Renal pelvis (tissue), 12 donors: ENCODE data around the gene DUSP15. TPM values are rescaled to one million over a fixed set of nuclear protein-coding genes. Genes with fewer than 3 reads are reported as not detected.
A peak's percentile ranks its signal among the peaks of the same experiment; 100 is the strongest.
"Not testable (repeated sequence)": the region's sequence is repeated elsewhere in the genome, so short reads cannot be mapped to it uniquely, and the experiment has no call there.

ENCODE experiments used
- DNase-seq: peaks from one replicate; pipeline ENCODE4 v3.0.0-alpha.2; 2013
- long read RNA-seq, 16 experiments: transcript quantifications; one replicate each; lab custom pipeline, GENCODE V29; 2026
- polyA plus RNA-seq, 3 donors: library from polyadenylated mRNA; unstranded; fragments of 120-200 nt; gene quantifications; one replicate each; pipeline ENCODE4 v1.2.1, GENCODE V29; 2013; ENCODE audit not compliant: insufficient read length in 3 of 3

DUSP15 gene, protein sequence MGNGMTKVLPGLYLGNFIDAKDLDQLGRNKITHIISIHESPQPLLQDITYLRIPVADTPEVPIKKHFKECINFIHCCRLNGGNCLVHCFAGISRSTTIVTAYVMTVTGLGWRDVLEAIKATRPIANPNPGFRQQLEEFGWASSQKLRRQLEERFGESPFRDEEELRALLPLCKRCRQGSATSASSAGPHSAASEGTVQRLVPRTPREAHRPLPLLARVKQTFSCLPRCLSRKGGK
- 10 to 100 TPM; 17.9 to 23.0 (median 20.7) TPM for polyA plus RNA-seq
- long read RNA-seq, donor 1, partial matches to known transcripts: 0 of 9 reads
- long read RNA-seq, donor 1, other reads (novel, unspliced or antisense): 0 of 9 reads
- long read RNA-seq, donor 2, partial matches to known transcripts: 0 of 8 reads
- long read RNA-seq, donor 2, other reads (novel, unspliced or antisense): 0 of 8 reads
- long read RNA-seq, donor 3, transcript DUSP15-202 (7 exons, 1,454 nt): major isoform, 7 of 9 reads
- long read RNA-seq, donor 3, partial matches to known transcripts: 0 of 9 reads
- long read RNA-seq, donor 3, other reads (novel, unspliced or antisense): 0 of 9 reads
- long read RNA-seq, donor 4, transcript DUSP15-202 (7 exons, 1,454 nt): major isoform, 6 of 10 reads
- long read RNA-seq, donor 4, partial matches to known transcripts: 0 of 10 reads
- long read RNA-seq, donor 4, other reads (novel, unspliced or antisense): 0 of 10 reads
- long read RNA-seq, donor 5, partial matches to known transcripts: 0 of 6 reads
- long read RNA-seq, donor 5, other reads (novel, unspliced or antisense): 0 of 6 reads
- long read RNA-seq, donor 6, partial matches to known transcripts: 0 of 9 reads
- long read RNA-seq, donor 6, other reads (novel, unspliced or antisense): 0 of 9 reads
- long read RNA-seq, donor 7, transcript DUSP15-202 (7 exons, 1,454 nt): major isoform, 8 of 18 reads
- long read RNA-seq, donor 7, partial matches to known transcripts: 6 of 18 reads
- long read RNA-seq, donor 7, other reads (novel, unspliced or antisense): 0 of 18 reads
- long read RNA-seq, donor 8, partial matches to known transcripts: 0 of 2 reads
- long read RNA-seq, donor 8, other reads (novel, unspliced or antisense): 0 of 2 reads
- long read RNA-seq, donor 9, transcript DUSP15-202 (7 exons, 1,454 nt): major isoform, 6 of 11 reads
- long read RNA-seq, donor 9, partial matches to known transcripts: 0 of 11 reads
- long read RNA-seq, donor 9, other reads (novel, unspliced or antisense): 0 of 11 reads
- long read RNA-seq, donor 10, partial matches to known transcripts: 0 of 7 reads
- long read RNA-seq, donor 10, other reads (novel, unspliced or antisense): 0 of 7 reads
- long read RNA-seq, donor 11, partial matches to known transcripts: 0 of 5 reads
- long read RNA-seq, donor 11, other reads (novel, unspliced or antisense): 0 of 5 reads
- long read RNA-seq, donor 12, transcript DUSP15-205 (7 exons, 1,256 nt): major isoform, 6 of 10 reads
- long read RNA-seq, donor 12, partial matches to known transcripts: 0 of 10 reads
- long read RNA-seq, donor 12, other reads (novel, unspliced or antisense): 0 of 10 reads
- long read RNA-seq, donor 13, partial matches to known transcripts: 0 of 1 reads
- long read RNA-seq, donor 13, other reads (novel, unspliced or antisense): 0 of 1 reads
- long read RNA-seq, donor 14, transcript DUSP15-202 (7 exons, 1,454 nt): major isoform, 5 of 17 reads
- long read RNA-seq, donor 14, partial matches to known transcripts: 6 of 17 reads
- long read RNA-seq, donor 14, other reads (novel, unspliced or antisense): 0 of 17 reads
- long read RNA-seq, donor 15, transcript DUSP15-202 (7 exons, 1,454 nt): major isoform, 5 of 10 reads
- long read RNA-seq, donor 15, partial matches to known transcripts: 0 of 10 reads
- long read RNA-seq, donor 15, other reads (novel, unspliced or antisense): 0 of 10 reads
- long read RNA-seq, donor 16, transcript DUSP15-205 (7 exons, 1,256 nt): major isoform, 8 of 17 reads
- long read RNA-seq, donor 16, transcript DUSP15-202 (7 exons, 1,454 nt): minor isoform, 7 of 17 reads
- long read RNA-seq, donor 16, partial matches to known transcripts: 0 of 17 reads
- long read RNA-seq, donor 16, other reads (novel, unspliced or antisense): 0 of 17 reads

- DNase-seq: no peak
Observed at GRCh38 chr20:31869942-31870725, at the start of gene DUSP15, which contains the start of gene TTLL9. Gene DUSP15 (minus strand): TSS chr20:31870527. CDS start chr20:31870337, 190 bp downstream. Gene TTLL9 (plus strand): TSS chr20:31870634. CDS start chr20:31871127, 493 bp downstream.

- DNase-seq: no peak
Observed at GRCh38 chr20:31919410-31920155, 49.3 kb upstream of the DUSP15 start.

GRCh38 chr20:31918466-31919105 is 48.3 kb upstream of the DUSP15 start:
- no peak for DNase-seq

DNA sequence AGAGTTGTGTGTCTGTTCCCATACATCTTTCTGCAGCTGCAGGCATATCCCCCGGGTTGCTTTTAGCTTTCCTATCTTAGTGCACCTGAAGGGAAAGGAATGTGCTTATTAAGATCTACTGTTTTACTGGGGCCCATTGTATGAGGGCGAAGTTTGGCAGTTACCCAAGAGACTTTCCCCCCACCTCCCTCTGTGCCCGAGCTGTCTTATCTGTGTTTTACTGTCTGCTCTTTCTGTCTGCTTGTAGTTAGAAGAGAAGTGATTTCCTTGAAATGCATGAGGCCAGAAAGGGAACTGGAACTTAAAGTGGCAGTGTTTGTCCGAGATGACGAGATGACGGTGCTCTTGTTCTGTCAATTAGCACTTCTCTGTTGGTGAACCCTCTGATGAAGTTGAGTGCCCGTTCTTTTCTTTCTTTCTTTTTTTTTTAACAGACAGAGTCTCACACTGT is 47.7 kb upstream of the DUSP15 start:
- DNase-seq: not testable (repeated sequence)

DNA sequence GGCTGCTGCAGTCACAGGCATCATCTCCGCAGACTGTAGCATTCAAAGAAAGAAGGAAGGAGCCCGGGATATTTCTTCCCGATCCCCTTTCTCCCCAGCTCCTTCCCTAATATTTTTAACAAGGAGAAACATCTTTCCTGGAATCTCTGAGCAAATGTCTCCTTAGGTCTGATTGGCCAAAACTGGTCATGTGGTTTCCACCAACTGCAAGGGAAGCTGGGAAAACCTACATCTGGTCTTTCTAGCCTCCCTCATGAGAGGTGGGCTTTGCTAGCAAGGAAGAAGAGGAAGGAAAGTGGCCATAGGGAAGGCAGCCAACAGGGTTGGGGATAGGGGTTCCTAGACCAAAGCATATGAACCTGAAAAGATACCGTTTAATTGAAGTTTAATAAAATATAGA is 46.4 kb upstream of the DUSP15 start:
- DNase-seq: no peak

DNA sequence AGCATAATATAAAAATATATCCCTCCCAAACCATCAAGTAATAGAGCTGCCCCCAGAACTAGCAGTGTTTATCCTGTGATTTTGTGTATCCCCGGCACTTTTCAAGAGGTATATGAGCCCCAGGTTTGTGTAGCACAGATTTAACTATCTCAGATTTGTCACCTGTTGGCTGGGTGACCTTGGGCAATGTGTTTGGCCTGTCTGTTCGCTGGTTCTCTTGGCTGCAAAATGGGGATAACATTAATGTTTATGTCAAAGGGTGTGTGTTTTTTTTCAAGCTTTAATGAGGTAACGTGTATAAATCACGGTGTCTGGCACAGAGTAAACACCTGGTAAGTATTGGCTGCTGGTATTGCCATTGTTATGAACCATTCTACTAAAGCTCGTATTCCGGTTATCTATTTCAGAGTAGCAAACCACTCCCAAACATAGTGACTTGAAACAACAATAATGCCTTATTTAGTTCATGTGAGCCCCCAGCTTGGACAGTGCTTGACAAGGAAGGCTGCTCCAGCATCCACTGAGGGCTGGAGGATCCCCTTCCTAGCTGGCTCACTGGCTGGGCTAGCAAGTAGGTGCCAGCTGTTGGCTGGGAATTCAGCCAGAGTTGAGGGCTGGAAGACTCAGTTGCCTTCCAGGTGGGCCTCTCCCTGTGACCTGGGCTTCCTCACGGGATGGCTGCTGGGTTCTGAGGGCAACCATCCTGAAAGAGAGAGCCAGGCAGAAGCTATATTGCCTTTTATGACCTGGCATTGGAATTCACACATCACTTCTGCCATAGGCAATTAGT is 45.4 kb upstream of the DUSP15 start:
- DNase-seq: no peak

GRCh38 chr20:31914170-31914569 is 43.8 kb upstream of the DUSP15 start:
- peak; percentile 45 for DNase-seq

DNA sequence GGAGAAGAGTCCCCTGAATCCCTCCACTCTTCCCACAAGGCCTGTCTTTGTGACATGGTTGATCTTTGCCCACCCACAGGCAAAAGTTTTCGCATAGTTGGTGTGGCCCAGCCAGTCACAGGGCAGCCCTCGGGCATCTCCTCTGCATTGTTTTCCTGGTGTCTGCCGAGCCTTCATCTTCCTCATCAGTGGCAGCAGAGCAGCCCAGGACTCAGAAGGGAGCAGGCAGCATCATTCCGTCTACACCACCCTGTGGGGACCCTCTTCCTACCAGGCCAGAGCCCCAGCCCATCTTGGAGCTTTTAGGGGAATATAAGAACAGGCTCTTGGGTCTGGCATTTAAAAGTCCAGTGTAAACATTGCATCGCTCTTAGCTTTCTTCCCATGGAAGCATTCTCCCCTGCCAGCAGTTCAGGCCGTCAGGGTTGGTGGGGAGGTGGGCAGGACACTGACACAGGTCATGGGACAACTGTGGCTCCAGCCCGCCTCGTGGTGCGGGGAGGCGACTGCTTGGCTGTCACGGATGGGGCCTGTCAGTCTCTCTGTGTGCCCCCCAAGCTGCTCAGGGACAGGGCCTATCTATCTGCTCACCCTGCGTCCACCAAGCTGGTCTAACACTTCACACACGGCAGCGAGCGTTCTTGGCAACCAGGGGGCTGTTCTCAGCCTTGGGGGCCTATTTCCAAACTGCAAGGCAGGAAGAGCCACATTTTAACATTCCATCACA is 43.3 kb upstream of the DUSP15 start:
- DNase-seq: no peak

GRCh38 chr20:31910071-31910803 is 39.9 kb upstream of the DUSP15 start:
- no peak for DNase-seq

DNA sequence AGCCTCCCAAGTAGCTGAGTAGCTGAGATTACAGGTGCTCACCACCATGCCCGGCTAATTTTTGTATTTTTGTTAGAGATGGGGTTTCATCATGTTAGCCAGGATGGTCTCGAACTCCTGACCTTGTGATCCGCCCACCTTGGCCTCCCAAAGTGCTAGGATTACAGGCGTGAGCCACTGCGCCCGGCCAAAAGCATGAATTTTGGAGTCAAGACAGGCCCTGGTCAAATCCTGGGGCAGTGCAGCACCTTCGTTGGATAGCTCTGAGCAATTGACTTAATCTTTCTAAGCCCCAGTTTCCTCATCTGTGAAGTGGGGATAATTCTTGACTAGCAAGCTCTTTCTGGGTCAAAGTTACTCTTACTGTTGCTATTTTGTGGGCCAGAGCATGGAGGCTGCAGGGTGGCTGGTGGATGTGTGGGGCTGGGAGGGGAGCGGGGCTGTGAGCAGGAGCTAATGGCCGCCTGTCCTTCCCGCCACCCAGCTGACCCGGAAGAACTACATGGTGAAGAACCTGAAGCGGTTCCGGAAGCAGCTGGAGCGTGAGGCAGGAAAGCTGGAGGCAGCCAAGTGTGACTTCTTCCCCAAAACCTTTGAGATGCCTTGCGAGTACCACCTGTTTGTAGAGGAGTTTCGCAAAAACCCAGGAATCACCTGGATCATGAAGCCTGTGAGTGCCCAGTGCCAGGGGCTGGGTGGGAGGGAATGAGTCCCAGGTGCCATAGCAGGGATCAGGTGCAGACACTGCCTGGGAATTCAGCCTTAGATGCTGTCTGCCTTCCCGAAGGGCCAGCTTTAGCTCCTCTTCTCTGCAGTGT is 39.1 kb upstream of the DUSP15 start:
- no peak for DNase-seq

- DNase-seq: no peak
Observed at GRCh38 chr20:31908424-31908823, 38.1 kb upstream of the DUSP15 start.

DNA sequence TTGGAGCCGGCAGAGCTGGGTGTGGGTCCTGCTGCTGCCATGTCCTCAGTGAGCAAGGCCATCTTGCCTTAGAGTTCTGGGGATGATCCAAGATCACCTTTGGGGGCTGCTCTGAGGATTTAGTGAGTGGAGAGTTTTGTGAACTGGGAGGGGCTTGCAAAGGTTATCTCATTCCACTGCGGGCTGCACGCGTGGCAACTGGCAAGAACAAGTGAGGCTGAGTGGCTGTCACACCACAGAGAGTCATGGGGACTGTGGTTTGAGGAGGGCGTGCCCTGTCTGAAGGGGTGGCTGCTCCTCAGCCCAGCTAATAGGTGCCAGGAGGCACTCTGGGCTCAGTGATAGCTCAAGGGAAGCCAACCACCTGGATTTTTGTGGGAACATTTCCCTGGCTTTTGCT is 37.7 kb upstream of the DUSP15 start:
- DNase-seq: no peak

DNA sequence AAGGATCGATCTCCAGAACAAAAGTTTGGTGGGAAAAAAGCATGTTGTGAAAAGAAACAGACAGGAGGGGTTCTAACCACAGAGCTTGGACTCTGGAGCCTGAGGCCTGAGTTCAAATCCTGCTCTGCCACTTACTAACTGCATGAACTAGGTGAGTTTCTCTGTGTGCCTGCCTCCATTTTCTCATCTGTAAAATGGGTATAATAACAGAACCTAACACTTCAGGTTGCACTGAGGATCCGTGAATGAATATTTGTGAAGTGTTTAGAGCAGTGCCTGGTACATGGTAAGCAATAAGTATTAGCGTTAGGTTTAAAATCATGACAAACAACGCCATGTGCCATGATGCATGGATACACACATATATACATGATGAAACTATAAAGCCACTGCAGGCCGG is 36.7 kb upstream of the DUSP15 start:
- DNase-seq: no peak

DNA sequence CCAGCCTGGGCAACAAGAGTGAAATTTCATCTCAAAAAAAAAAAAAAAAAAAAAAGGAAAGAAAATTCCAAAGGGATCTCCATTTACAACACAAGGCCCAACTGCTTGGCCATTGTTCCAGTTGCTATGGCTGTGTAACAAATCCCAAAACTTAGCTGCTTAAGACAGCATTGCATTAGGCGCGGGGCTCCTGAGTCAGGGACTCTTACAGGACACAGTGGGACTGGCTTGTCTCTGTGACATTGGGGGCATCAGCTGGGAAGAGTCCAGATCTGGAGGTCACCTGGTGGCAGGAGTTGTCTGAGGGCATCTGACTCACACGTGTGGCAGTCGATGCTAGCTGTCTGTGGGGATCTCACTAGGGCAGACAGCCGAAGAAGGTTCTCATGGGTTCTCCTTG is 35.7 kb upstream of the DUSP15 start:
- DNase-seq: no peak
